ENCODE data around the gene TNIK. TPM values are rescaled to one million over a fixed set of nuclear protein-coding genes. Genes with fewer than 3 reads are reported as not detected.

The TNIK gene
- total and polyA plus RNA-seq, 2 experiments from 2014 or later, result 14.6 to 34.3 TPM

GRCh38 chr3:171249245-171249644 is 211.0 kb downstream of the TNIK start (continued):
- no peak for TF ChIP-seq ZNF462 (CRISPR knock-in tag; IDR thresholded peaks at IDR 0.05)

DNA sequence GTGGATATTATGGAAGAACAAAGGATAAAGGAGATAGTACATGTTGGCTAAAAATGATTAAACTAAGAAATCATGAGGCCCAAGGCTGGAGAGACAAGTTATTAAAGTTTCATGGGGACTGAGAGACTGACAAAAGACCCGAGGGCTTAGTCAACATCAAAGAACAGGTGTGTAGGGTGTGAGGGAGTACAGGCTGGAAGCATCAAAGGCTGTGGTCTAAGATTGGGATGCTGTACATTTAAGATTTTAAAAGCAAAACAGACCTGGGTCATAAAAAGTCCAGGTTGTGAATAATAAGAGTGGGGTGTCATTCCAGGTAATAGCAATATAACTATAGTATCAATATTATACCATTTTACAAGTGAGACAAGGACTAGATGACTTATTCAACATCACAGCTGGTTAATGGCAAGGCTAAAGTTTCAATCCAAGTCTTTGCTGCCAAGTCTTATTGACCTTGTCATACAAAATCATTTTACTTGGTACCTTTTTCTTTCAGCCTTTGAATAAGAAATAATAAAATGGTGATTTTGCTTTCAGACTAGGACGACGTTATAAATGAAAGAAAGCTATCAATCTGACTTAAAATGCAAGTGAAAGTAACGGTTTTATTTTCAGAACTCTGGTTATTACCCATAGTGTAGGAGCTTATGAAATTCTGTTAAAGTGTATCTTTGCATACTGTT is 211.6 kb downstream of the TNIK start:
- Histone ChIP-seq H3K4me2 (no peak overlapping the region), H2AFZ (no peak overlapping the region), H3K27me3 (ENCODE audit: insufficient read depth) (no peaks in the 10 kb centered on the region), H3K4me3 (no peak overlapping the region), H3K79me2 (replicated peaks; ENCODE audit: insufficient read depth) (0 out of 2 replicates have a peak, but pooled peaks cover 4% of the 10 kb centered on the region), H3F3A (replicated peaks; ENCODE audit: low read depth) (no peaks in the 10 kb centered on the region), H4K20me1 (replicated peaks; ENCODE audit: insufficient read depth) (no peaks in the 10 kb centered on the region), H3K36me3 (ENCODE audit: insufficient read depth) (no peaks in the 10 kb centered on the region), H3K27ac (ENCODE audit: low read depth) (no peak overlapping the region), H3K9me2 (ENCODE audit: insufficient read depth) (peaks cover 7% of the 10 kb centered on the region; the same call in 1 of the 2 replicates), H3K4me1 (ENCODE audit: insufficient read depth) (no peaks in the 10 kb centered on the region)
- H3K27ac Mint-ChIP-seq, result no peak overlapping the region
- no peak for ATAC-seq
- no peak overlapping the region for H3K4me3 Mint-ChIP-seq
- no peaks in the 10 kb centered on the region for H3K36me3 Mint-ChIP-seq (ENCODE audit: low read depth)
- no peak for DNase-seq (ENCODE audit: low spot score)
- H3K27me3 Mint-ChIP-seq (ENCODE audit: insufficient read depth, low read depth, poor library complexity), result no peaks in the 10 kb centered on the region
- H3K9me3 Mint-ChIP-seq, result no peaks in the 10 kb centered on the region
- H3K4me1 Mint-ChIP-seq, result peaks cover 2% of the 10 kb centered on the region; the same call in 2 of the 3 replicates
- TF ChIP-seq ZNF462 (CRISPR knock-in tag; IDR thresholded peaks at IDR 0.05) (no peak), ZNF114 (CRISPR knock-in tag; IDR thresholded peaks at IDR 0.05) (no peak), CREB1 (CRISPR knock-in tag; IDR thresholded peaks at IDR 0.05; ENCODE audit: low read depth) (no peak), EZH2phosphoT487 (IDR thresholded peaks at IDR 0.05; ENCODE audit: unreplicated experiment) (no peak), JUNB (IDR thresholded peaks at IDR 0.05; ENCODE audit: unreplicated experiment) (no peak), NANOG (IDR thresholded peaks at IDR 0.05; ENCODE audit: borderline replicate concordance) (no peak)
- TF ChIP-seq, protein P1, sequence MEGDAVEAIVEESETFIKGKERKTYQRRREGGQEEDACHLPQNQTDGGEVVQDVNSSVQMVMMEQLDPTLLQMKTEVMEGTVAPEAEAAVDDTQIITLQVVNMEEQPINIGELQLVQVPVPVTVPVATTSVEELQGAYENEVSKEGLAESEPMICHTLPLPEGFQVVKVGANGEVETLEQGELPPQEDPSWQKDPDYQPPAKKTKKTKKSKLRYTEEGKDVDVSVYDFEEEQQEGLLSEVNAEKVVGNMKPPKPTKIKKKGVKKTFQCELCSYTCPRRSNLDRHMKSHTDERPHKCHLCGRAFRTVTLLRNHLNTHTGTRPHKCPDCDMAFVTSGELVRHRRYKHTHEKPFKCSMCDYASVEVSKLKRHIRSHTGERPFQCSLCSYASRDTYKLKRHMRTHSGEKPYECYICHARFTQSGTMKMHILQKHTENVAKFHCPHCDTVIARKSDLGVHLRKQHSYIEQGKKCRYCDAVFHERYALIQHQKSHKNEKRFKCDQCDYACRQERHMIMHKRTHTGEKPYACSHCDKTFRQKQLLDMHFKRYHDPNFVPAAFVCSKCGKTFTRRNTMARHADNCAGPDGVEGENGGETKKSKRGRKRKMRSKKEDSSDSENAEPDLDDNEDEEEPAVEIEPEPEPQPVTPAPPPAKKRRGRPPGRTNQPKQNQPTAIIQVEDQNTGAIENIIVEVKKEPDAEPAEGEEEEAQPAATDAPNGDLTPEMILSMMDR (conservative IDR thresholded peaks at IDR 0.05; ENCODE audit: low read depth in 2 of 2), result no peak
